H1 (cell line): Measurements from ENCODE around the gene EHHADH. TPM values are rescaled to one million over a fixed set of nuclear protein-coding genes. Genes with fewer than 3 reads are reported as not detected.

Experiments
- CTCF ChIA-PET: fragments of 300-600 bp; sonication (Branson Sonifier 250); formaldehyde crosslinking; loops from one replicate; lab custom pipeline; 2021; ENCODE audit not compliant: partially characterized antibody; lab: Charles Lee
- POLR2A ChIA-PET: fragments of 300-600 bp; sonication (Branson Sonifier 250); formaldehyde crosslinking; loops from one replicate; lab custom pipeline; 2021; ENCODE audit warnings: inconsistent platforms; ENCODE audit not compliant: partially characterized antibody; lab: Charles Lee
- DNase-seq, 2 experiments: peaks; one replicate each; pipeline versions ENCODE4 v3.0.0 to v3.0.0-alpha.2; 2010 to 2022; ENCODE audit warnings: low spot score in 2 of 2, low read depth in 1 of 2, mixed read lengths in 1 of 2
- FAIRE-seq: peaks from 2 replicates; lab custom pipeline; 2011; peaks lifted over from hg19 to GRCh38; lab: Jason Lieb, UNC
- H2AFZ ChIP-seq: 2 replicates; pipeline ENCODE4 v1.8.1; 2012; ENCODE audit warnings: low read length, inconsistent platforms
- H2AK5ac ChIP-seq: 2 replicates; pipeline ENCODE4 v1.6.1; 2013; ENCODE audit warnings: low read depth, low read length
- H2BK120ac ChIP-seq: replicated peaks from 2 replicates; pipeline ENCODE3; 2013; ENCODE audit warnings: low read depth, low read length, inconsistent platforms
- H2BK12ac ChIP-seq: 2 replicates; pipeline ENCODE4 v1.6.1; 2013; ENCODE audit warnings: low read depth, low read length
- H2BK15ac ChIP-seq: 2 replicates; pipeline ENCODE4 v1.6.1; 2013; ENCODE audit warnings: low read length
- H2BK20ac ChIP-seq: 2 replicates; pipeline ENCODE4 v1.6.1; 2013; ENCODE audit warnings: low read length
- H2BK5ac ChIP-seq: 2 replicates; pipeline ENCODE4 v1.6.1; 2013; ENCODE audit warnings: low read depth, low read length
- H3K14ac ChIP-seq: 2 replicates; pipeline ENCODE4 v1.6.1; 2013; ENCODE audit warnings: inconsistent platforms; ENCODE audit not compliant: insufficient read length
- H3K18ac ChIP-seq: 2 replicates; pipeline ENCODE4 v1.6.1; 2013; ENCODE audit warnings: low read length; ENCODE audit errors: extremely low read depth
- H3K23ac ChIP-seq: 2 replicates; pipeline ENCODE4 v1.6.1; 2013; ENCODE audit warnings: inconsistent platforms; ENCODE audit not compliant: insufficient read length
- H3K23me2 ChIP-seq: 2 replicates; pipeline ENCODE4 v1.6.1; 2013; ENCODE audit warnings: low read depth, low read length
- H3K27ac ChIP-seq: 2 replicates; pipeline ENCODE4 v1.6.1; 2011; ENCODE audit warnings: low read depth, low read length, inconsistent platforms
- H3K27me3 ChIP-seq, 4 experiments: replicated peaks in 1 of 4; 1 replicate in 1 of 4; 2 replicates in 3 of 4; pipeline versions ENCODE4 v1.6.1 to v1.8.1; 2011 to 2013; ENCODE audit warnings: low read length in 3 of 4, mild to moderate bottlenecking in 3 of 4, inconsistent platforms in 2 of 4, mixed read lengths in 2 of 4, moderate library complexity in 1 of 4; ENCODE audit not compliant: control insufficient read depth in 3 of 4, insufficient read depth in 3 of 4; ENCODE audit errors: extremely low read depth in 1 of 4
- H3K36me3 ChIP-seq, 4 experiments: 2 replicates each; pipeline versions ENCODE4 v1.6.1 to v1.8.1; 2011 to 2013; ENCODE audit warnings: mild to moderate bottlenecking in 4 of 4, low read length in 3 of 4, moderate library complexity in 2 of 4, control low read depth in 1 of 4, inconsistent platforms in 1 of 4; ENCODE audit not compliant: insufficient read depth in 4 of 4, control insufficient read depth in 2 of 4
- H3K4ac ChIP-seq: replicated peaks from 2 replicates; pipeline ENCODE3; 2013; ENCODE audit warnings: low read length, low read depth, mixed read lengths, inconsistent platforms; ENCODE audit not compliant: insufficient read length
- H3K4me1 ChIP-seq, 4 experiments: replicated peaks in 1 of 4; 1 replicate in 1 of 4; 2 replicates in 3 of 4; pipeline versions ENCODE4 v1.6.1 to v1.8.1; 2011 to 2013; ENCODE audit warnings: low read length in 3 of 4, inconsistent platforms in 2 of 4, mixed read lengths in 1 of 4; ENCODE audit not compliant: insufficient read depth in 4 of 4, control insufficient read depth in 3 of 4
- H3K4me2 ChIP-seq, 2 experiments: 2 replicates each; pipeline versions ENCODE4 v1.6.1 to v1.8.1; 2011 to 2013; ENCODE audit warnings: low read depth in 2 of 2, low read length in 2 of 2, control low read depth in 1 of 2, inconsistent platforms in 1 of 2, mild to moderate bottlenecking in 1 of 2; ENCODE audit not compliant: insufficient read depth in 1 of 2
- H3K4me3 ChIP-seq, 4 experiments: fragments of 200-600, 300-600 bp in 1 of 4; sonication (generic), shearing (Covaris generic), sonication (Bioruptor Twin) in 1 of 4; 2 replicates each; pipeline versions ENCODE4 v1.5.1 to v1.8.1; 2011 to 2016; ENCODE audit warnings: low read length in 4 of 4, low read depth in 3 of 4, control low read depth in 2 of 4, inconsistent platforms in 2 of 4, mild to moderate bottlenecking in 2 of 4, mixed read lengths in 1 of 4, moderate library complexity in 1 of 4; ENCODE audit not compliant: insufficient read depth in 2 of 4; ENCODE audit errors: extremely low read depth in 1 of 4
- H3K56ac ChIP-seq: replicated peaks from 2 replicates; pipeline ENCODE3; 2013; ENCODE audit warnings: low read depth, mild to moderate bottlenecking, mixed read lengths, low read length, inconsistent platforms; ENCODE audit not compliant: insufficient read length
- H3K79me1 ChIP-seq: 2 replicates; pipeline ENCODE4 v1.6.1; 2013; ENCODE audit warnings: low read depth, low read length, control low read depth
- H3K79me2 ChIP-seq, 2 experiments: 2 replicates each; pipeline versions ENCODE4 v1.6.1 to v1.8.1; 2012 to 2013; ENCODE audit warnings: low read length in 2 of 2, mild to moderate bottlenecking in 2 of 2, inconsistent platforms in 1 of 2; ENCODE audit not compliant: insufficient read depth in 2 of 2, control insufficient read depth in 1 of 2
- H3K9ac ChIP-seq, 4 experiments: replicated peaks in 1 of 4; 1 replicate in 1 of 4; 2 replicates in 3 of 4; pipeline versions ENCODE4 v1.6.1 to v1.8.1; 2011 to 2013; ENCODE audit warnings: low read depth in 3 of 4, low read length in 3 of 4, control low read depth in 2 of 4, mild to moderate bottlenecking in 2 of 4, moderate library complexity in 2 of 4, inconsistent platforms in 1 of 4; ENCODE audit errors: extremely low read depth in 1 of 4
- H3K9me3 ChIP-seq, 2 experiments: 2 replicates each; pipeline versions ENCODE4 v1.6.1 to v1.8.1; 2012 to 2013; ENCODE audit warnings: mild to moderate bottlenecking in 2 of 2, moderate library complexity in 2 of 2, control low read depth in 1 of 2, inconsistent platforms in 1 of 2, low read depth in 1 of 2, low read length in 1 of 2, mixed read lengths in 1 of 2; ENCODE audit not compliant: insufficient read depth in 2 of 2
- H4K20me1 ChIP-seq, 2 experiments: replicated peaks in 1 of 2; 2 replicates each; pipeline versions ENCODE3 to v1.8.1; 2011 to 2013; ENCODE audit warnings: inconsistent platforms in 2 of 2, low read length in 2 of 2, mild to moderate bottlenecking in 1 of 2; ENCODE audit not compliant: insufficient read depth in 2 of 2, control insufficient read depth in 1 of 2
- H4K5ac ChIP-seq: 2 replicates; pipeline ENCODE4 v1.6.1; 2013; ENCODE audit warnings: low read length, low read depth, mixed read lengths, inconsistent platforms; ENCODE audit not compliant: insufficient read length
- H4K8ac ChIP-seq: 2 replicates; pipeline ENCODE4 v1.8.0; 2013; ENCODE audit warnings: mild to moderate bottlenecking, moderate library complexity, low read length, inconsistent platforms; ENCODE audit not compliant: insufficient read depth; ENCODE audit errors: extremely low read depth
- H4K91ac ChIP-seq: replicated peaks from 2 replicates; pipeline ENCODE3; 2013; ENCODE audit warnings: low read length, mixed read lengths, inconsistent platforms; ENCODE audit not compliant: insufficient read length
- BCL11A ChIP-seq, 2 experiments: IDR thresholded peaks; one replicate each; pipeline ENCODE4 v1.6.1; 2011; ENCODE audit warnings: low read depth in 2 of 2, low read length in 2 of 2, mild to moderate bottlenecking in 2 of 2
- CBX5 ChIP-seq: fragments of 300-800, 300-1000 bp; sonication (generic); IDR thresholded peaks from 2 replicates; pipeline ENCODE4 v1.7.1; 2016; ENCODE audit warnings: antibody characterized with exemption, low read length, low read depth
- GABPA ChIP-seq: IDR thresholded peaks from 2 replicates; pipeline ENCODE4 v1.6.1; 2011; ENCODE audit warnings: mild to moderate bottlenecking, low read length, moderate library complexity, borderline replicate concordance; ENCODE audit not compliant: insufficient read depth
- PHF8 ChIP-seq: fragments of 200-600 bp; sonication (generic); conservative IDR thresholded peaks from 2 replicates; pipeline ENCODE4 v1.7.1; 2012; ENCODE audit warnings: low read depth, mild to moderate bottlenecking, inconsistent platforms, low read length, moderate library complexity
- POLR2AphosphoS5 ChIP-seq: IDR thresholded peaks from 2 replicates; pipeline ENCODE4 v1.6.1; 2011; ENCODE audit warnings: low read depth, low read length
- POU5F1 ChIP-seq: IDR thresholded peaks from 2 replicates; pipeline ENCODE4 v1.6.1; 2011; ENCODE audit warnings: low read depth, mild to moderate bottlenecking, low read length, moderate library complexity
- RAD21 ChIP-seq, 2 experiments: IDR thresholded peaks in 1 of 2; conservative IDR thresholded peaks in 1 of 2; 2 replicates each; pipeline ENCODE4 v1.6.1; 2011; ENCODE audit warnings: low read depth in 2 of 2, low read length in 2 of 2, improper control_type of control experiment in 1 of 2, inconsistent platforms in 1 of 2, mild to moderate bottlenecking in 1 of 2, moderate library complexity in 1 of 2
- SIRT6 ChIP-seq: IDR thresholded peaks from one replicate; pipeline ENCODE4 v1.7.1; 2012; ENCODE audit warnings: low read length, inconsistent platforms
- SP2 ChIP-seq: IDR thresholded peaks from 2 replicates; pipeline ENCODE4 v1.6.1; 2012; ENCODE audit warnings: mild to moderate bottlenecking, low read length, inconsistent platforms
- ZNF274 ChIP-seq: IDR thresholded peaks from 2 replicates; pipeline ENCODE4 v1.7.0; 2012; ENCODE audit warnings: low read length, borderline replicate concordance; ENCODE audit errors: extremely low read depth
- WGBS, 2 experiments: shearing (Covaris generic) in 1 of 2; methylation state at CpG; one replicate each; pipeline versions ENCODE4 v1.1.6 to v1.1.7; 2013 to 2015; ENCODE audit warnings: low lambda C conversion rate in 2 of 2, mixed read lengths in 2 of 2, inconsistent platforms in 1 of 2, low coverage in 1 of 2, missing lambda C conversion rate in 1 of 2; ENCODE audit not compliant: insufficient replicate concordance in 2 of 2, insufficient coverage in 1 of 2, insufficient read length in 1 of 2; ENCODE audit errors: extremely low coverage in 1 of 2, missing lambda C conversion rate in 1 of 2; 5-methylcytosine and 5-hydroxymethylcytosine counted together
- polyA plus RNA-seq, 7 experiments: library from polyadenylated mRNA; depleted of rRNA in 3 of 7; stranded (reverse) in 5 of 7; unstranded in 2 of 7; fragments of >200 nt in 5 of 7; fragments of 200-250 nt in 2 of 7; gene quantifications; 1 replicate in 5 of 7; 2 replicates in 1 of 7; 4 replicates in 1 of 7; pipeline versions ENCODE4 v1.2.1 to v1.2.3, GENCODE V29; 2011 to 2013; ENCODE audit warnings: missing spikeins in 2 of 7, mixed read lengths in 2 of 7
- total RNA-seq: library from RNA; stranded (reverse); fragmentation: NEBNext Ultra II Directional; extraction: Animal tissue kit (Norgen Biotek cat#: 25700); gene quantifications from 2 replicates; pipeline ENCODE4 v1.2.1, GENCODE V29; 2021

EHHADH gene
- total and polyA plus RNA-seq, 2 of the 8 experiments (the other 6 are each of a cell fraction or from before 2014, with no cell fraction given): 1.4 to 3.5 TPM

GRCh38 chr3:185144784-185145183 lies 109.1 kb downstream of the EHHADH start:
- H4K20me1 ChIP-seq: no peaks in the 10 kb centered on the region
- H3K18ac ChIP-seq: no peak overlapping the region
- H2AK5ac ChIP-seq: no peak overlapping the region
- H3K14ac ChIP-seq: no peak overlapping the region
- H2BK20ac ChIP-seq: no peak overlapping the region
- no peak overlapping the region for H2BK5ac ChIP-seq
- H4K5ac ChIP-seq: no peak overlapping the region
- no peaks in the 10 kb centered on the region for H3K79me1 ChIP-seq
- no peak overlapping the region for H3K56ac ChIP-seq
- ChIA-PET CTCF (interaction anchor here (1.0 kb wide), 1 partner anchor 74 kb away, joined by 3 read pairs; no protein-coding TSS in a partner anchor), POLR2A (no interaction called here)
- no peak for TF ChIP-seq POU5F1
- TF ChIP-seq RAD21 (IDR thresholded peaks at IDR 0.05 in 1 of 2, conservative IDR thresholded peaks at IDR 0.05 in 1 of 2; ENCODE audit: low read depth in 2 of 2, low read length in 2 of 2): no peak
- no peak for TF ChIP-seq BCL11A (IDR thresholded peaks at IDR 0.05; ENCODE audit: low read depth in 2 of 2, low read length in 2 of 2)
- TF ChIP-seq GABPA: no peak
- no peak for TF ChIP-seq CBX5
- no peak for TF ChIP-seq PHF8
- no peak for TF ChIP-seq POLR2AphosphoS5
- TF ChIP-seq SP2: no peak
- no peak for TF ChIP-seq SIRT6
- TF ChIP-seq ZNF274: no peak
- H3K4me3 ChIP-seq: no peak overlapping the region
- no peaks in the 10 kb centered on the region for H3K79me2 ChIP-seq
- no peak for FAIRE-seq
- no peak overlapping the region for H3K9ac ChIP-seq
- no peak overlapping the region for H3K4ac ChIP-seq
- DNase-seq: no peak
- H4K8ac ChIP-seq: no peak overlapping the region
- no peak overlapping the region for H2BK120ac ChIP-seq
- H3K27me3 ChIP-seq: no peaks in the 10 kb centered on the region
- no peak overlapping the region for H2BK12ac ChIP-seq
- no peak overlapping the region for H3K4me2 ChIP-seq
- no peak overlapping the region for H2BK15ac ChIP-seq
- no peaks in the 10 kb centered on the region for H3K4me1 ChIP-seq
- no peak overlapping the region for H3K27ac ChIP-seq
- H3K23ac ChIP-seq: no peak overlapping the region
- H4K91ac ChIP-seq: no peak overlapping the region
- H3K9me3 ChIP-seq: no peaks in the 10 kb centered on the region
- H2AFZ ChIP-seq: no peak overlapping the region
- no peaks in the 10 kb centered on the region for H3K36me3 ChIP-seq
- H3K23me2 ChIP-seq: no peaks in the 10 kb centered on the region; the same call in 1 of the 2 replicates
- 90% methylated on average over 3 of the region's 3 CpGs; no CpG with 5 or more reads in 1 of the 2 experiments for WGBS, 2 experiments
